Lower leg skin (tissue), 3 donors: ENCODE measurements around the gene CTNNB1.

ENCODE experiments used
- POLR2A ChIP-seq, 2 donors: fragments of 450-650 bp; IDR thresholded peaks; one replicate each; pipeline ENCODE4 v1.6.1; 2016 to 2017; ENCODE audit warnings: antibody characterized with exemption in 2 of 2, mild to moderate bottlenecking in 1 of 2, moderate library complexity in 1 of 2
- TF ChIP-seq, protein P1 (sequence below), 3 donors: fragments of 450-650 bp; IDR thresholded peaks; one replicate each; pipeline ENCODE4 v1.5.1; 2016; ENCODE audit warnings: antibody characterized with exemption in 3 of 3, mild to moderate bottlenecking in 3 of 3, moderate library complexity in 2 of 3

GRCh38 chr3:41239587-41239986 lies 40.3 kb downstream of the CTNNB1 start:
- TF ChIP-seq, protein P1, sequence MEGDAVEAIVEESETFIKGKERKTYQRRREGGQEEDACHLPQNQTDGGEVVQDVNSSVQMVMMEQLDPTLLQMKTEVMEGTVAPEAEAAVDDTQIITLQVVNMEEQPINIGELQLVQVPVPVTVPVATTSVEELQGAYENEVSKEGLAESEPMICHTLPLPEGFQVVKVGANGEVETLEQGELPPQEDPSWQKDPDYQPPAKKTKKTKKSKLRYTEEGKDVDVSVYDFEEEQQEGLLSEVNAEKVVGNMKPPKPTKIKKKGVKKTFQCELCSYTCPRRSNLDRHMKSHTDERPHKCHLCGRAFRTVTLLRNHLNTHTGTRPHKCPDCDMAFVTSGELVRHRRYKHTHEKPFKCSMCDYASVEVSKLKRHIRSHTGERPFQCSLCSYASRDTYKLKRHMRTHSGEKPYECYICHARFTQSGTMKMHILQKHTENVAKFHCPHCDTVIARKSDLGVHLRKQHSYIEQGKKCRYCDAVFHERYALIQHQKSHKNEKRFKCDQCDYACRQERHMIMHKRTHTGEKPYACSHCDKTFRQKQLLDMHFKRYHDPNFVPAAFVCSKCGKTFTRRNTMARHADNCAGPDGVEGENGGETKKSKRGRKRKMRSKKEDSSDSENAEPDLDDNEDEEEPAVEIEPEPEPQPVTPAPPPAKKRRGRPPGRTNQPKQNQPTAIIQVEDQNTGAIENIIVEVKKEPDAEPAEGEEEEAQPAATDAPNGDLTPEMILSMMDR (IDR thresholded peaks at IDR 0.05), result no peak
- no peak for TF ChIP-seq POLR2A (IDR thresholded peaks at IDR 0.05)
